ENCODE results near the gene SSBP4. TPM values are rescaled to one million over a fixed set of nuclear protein-coding genes. Genes with fewer than 3 reads are reported as not detected.

The SSBP4 gene
- total and polyA plus RNA-seq, 2 of the 8 experiments (the other 6 are each of a cell fraction or from before 2014, with no cell fraction given): 26.4 to 33.7 TPM

DNA sequence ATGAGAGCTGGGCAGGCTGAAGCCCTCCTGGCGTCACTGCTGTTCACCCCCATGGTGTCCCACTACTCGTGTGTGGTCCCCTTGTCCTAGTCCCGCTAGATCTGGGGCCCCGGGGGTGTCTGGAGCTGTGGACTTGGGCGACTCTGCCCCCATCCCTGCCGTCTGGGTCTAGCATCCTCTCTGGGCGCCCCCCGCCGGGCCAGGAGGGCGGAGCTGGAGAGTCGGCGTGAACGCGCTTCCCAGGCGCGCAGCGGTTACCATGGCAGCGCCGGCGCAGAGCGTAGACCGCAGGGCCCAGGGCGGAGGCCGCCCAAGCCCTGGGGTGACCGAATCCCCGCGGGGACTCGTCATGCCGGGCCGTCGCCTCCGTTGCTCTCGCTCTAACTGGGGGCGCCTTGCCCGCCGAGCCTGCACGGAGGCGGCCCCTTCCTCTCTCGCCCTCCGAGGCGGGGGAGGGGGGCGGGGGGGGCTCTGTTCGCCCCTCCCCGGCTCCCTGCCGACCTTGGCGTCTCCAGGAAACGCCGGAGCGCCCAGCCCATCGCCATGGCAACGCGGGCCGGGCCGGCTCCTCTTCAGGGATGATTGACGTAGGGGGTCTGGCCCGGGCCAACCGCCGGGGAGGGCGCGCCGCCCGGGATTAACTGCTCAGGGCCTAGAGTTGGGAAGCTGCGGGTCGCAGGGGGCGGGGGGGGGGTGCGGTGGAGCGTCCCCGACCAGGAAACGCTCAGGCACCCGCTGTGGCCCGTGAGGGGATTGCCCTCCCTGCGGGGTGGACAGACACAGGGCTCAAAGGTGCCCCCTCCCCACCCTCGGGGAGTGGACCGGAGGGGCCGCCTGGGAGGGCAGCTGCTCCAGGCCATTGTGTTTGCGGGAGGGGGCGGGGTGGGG is 9.8 kb downstream of the SSBP4 start:
- CTCF ChIA-PET (ENCODE audit: partially characterized antibody): interaction anchor here (0.6 to 2.8 kb wide), 7 partner anchors 10 to 118 kb away, joined by 3 to 14 read pairs (median 4); partner anchors contain the start of gene SSBP4
- TF ChIP-seq TAF1 (IDR thresholded peaks at IDR 0.05; ENCODE audit: low read depth, low read length) (no peak), YY1 (IDR thresholded peaks at IDR 0.05; ENCODE audit: low read depth, low read length) (no peak), CREB1 (IDR thresholded peaks at IDR 0.05) (peak; percentile 49)

More for the DNA sequence above, 9.8 kb downstream of the SSBP4 start:
- Histone ChIP-seq H3K4me1 (replicated peaks in 1 of 4; ENCODE audit: control insufficient read depth in 3 of 4, insufficient read depth in 4 of 4, low read length in 3 of 4) (peaks cover 0 to 47% (median 30%) of the 10 kb centered on the region in 4 experiments; a peak in 6 of 7 replicates), H3K14ac (ENCODE audit: insufficient read length) (no peak overlapping the region), H2AK5ac (ENCODE audit: low read depth, low read length) (no peak overlapping the region), H4K91ac (replicated peaks; ENCODE audit: insufficient read length, low read length) (peak overlapping the region; percentile 65), H3K4me2 (ENCODE audit: insufficient read depth in 1 of 2, low read depth in 2 of 2, low read length in 2 of 2) (peak overlapping the region; percentile 68 to 76), H3K9ac (replicated peaks in 1 of 4; ENCODE audit: extremely low read depth in 1 of 4, low read depth in 3 of 4, low read length in 3 of 4) (no peak overlapping the region; a peak in 1 of 7 replicates), H3K4me3 (ENCODE audit: extremely low read depth in 1 of 4, insufficient read depth in 2 of 4, low read depth in 3 of 4, low read length in 4 of 4) (peak overlapping the region; percentile 33 to 70 (median 48)), H3K36me3 (ENCODE audit: control insufficient read depth in 2 of 4, insufficient read depth in 4 of 4, low read length in 3 of 4) (no peaks in the 10 kb centered on the region), H3K56ac (replicated peaks; ENCODE audit: insufficient read length, low read depth, low read length) (no peak overlapping the region), H3K79me1 (ENCODE audit: low read depth, low read length) (peaks cover 3% of the 10 kb centered on the region; the same call in 1 of the 2 replicates), H2BK5ac (ENCODE audit: low read depth, low read length) (peak overlapping the region; percentile 71; the same call in 1 of the 2 replicates), H3K27ac (ENCODE audit: low read depth, low read length) (no peak overlapping the region), H3K4ac (replicated peaks; ENCODE audit: insufficient read length, low read depth, low read length) (no peak overlapping the region), H2BK20ac (ENCODE audit: low read length) (no peak overlapping the region), H4K20me1 (replicated peaks in 1 of 2; ENCODE audit: control insufficient read depth in 1 of 2, insufficient read depth in 2 of 2, low read length in 2 of 2) (peaks cover 0 to 12% of the 10 kb centered on the region in 2 experiments), H3K23me2 (ENCODE audit: low read depth, low read length) (peaks cover 10% of the 10 kb centered on the region; the same call in 1 of the 2 replicates), H4K5ac (ENCODE audit: insufficient read length, low read depth, low read length) (peak overlapping the region; percentile 18), H2BK15ac (ENCODE audit: low read length) (no peak overlapping the region), H3K23ac (ENCODE audit: insufficient read length) (no peak overlapping the region), H2BK120ac (replicated peaks; ENCODE audit: low read depth, low read length) (no peak overlapping the region), H3K9me3 (ENCODE audit: insufficient read depth in 2 of 2, low read depth in 1 of 2, low read length in 1 of 2) (no peaks in the 10 kb centered on the region), H3K27me3 (replicated peaks in 1 of 4; ENCODE audit: control insufficient read depth in 3 of 4, extremely low read depth in 1 of 4, insufficient read depth in 3 of 4, low read length in 3 of 4) (no peaks in the 10 kb centered on the region; a peak in 1 of 7 replicates), H3K79me2 (ENCODE audit: control insufficient read depth in 1 of 2, insufficient read depth in 2 of 2, low read length in 2 of 2) (no peaks in the 10 kb centered on the region), H2BK12ac (ENCODE audit: low read depth, low read length) (no peak overlapping the region), H4K8ac (ENCODE audit: extremely low read depth, insufficient read depth, low read length) (peak overlapping the region; percentile 85; the same call in 1 of the 2 replicates), H3K18ac (ENCODE audit: extremely low read depth, low read length) (peak overlapping the region; percentile 48; the same call in 1 of the 2 replicates), H2AFZ (ENCODE audit: low read length) (no peak overlapping the region)
- DNase-seq (ENCODE audit: low read depth in 1 of 2, low spot score in 2 of 2) (peak in 1 of 2 experiments; percentile 99), FAIRE-seq (no peak)
- POLR2A ChIA-PET (ENCODE audit: partially characterized antibody): interaction anchor here (0.5 to 2.3 kb wide), 6 partner anchors 10 to 165 kb away, joined by 3 to 26 read pairs (median 4); partner anchors contain the start of genes LSM4 and SSBP4
- 1% methylated on average over 52 of the region's 77 CpGs; no CpG with 5 or more reads in 1 of the 2 experiments for WGBS, 2 experiments (ENCODE audit: extremely low coverage in 1 of 2, insufficient coverage in 1 of 2, insufficient read length in 1 of 2, insufficient replicate concordance in 2 of 2, low coverage in 1 of 2, low lambda C conversion rate in 2 of 2, missing lambda C conversion rate in 1 of 2)

Data from H1 (cell line).